Trophoblast cell (in vitro differentiated cells and primary cell): Measurements from ENCODE around the gene DNAJA2.

ENCODE experiments used
- DNase-seq, 2 donors: peaks; one replicate each; pipeline ENCODE4 v3.0.0-alpha.2; 2016
- H2AFZ ChIP-seq: 2 replicates; pipeline ENCODE4 v1.6.1; 2013; ENCODE audit warnings: low read length, moderate library complexity, mild to moderate bottlenecking; ENCODE audit not compliant: insufficient read depth, poor library complexity
- H2AK5ac ChIP-seq: 2 replicates; pipeline ENCODE4 v1.6.1; 2013; ENCODE audit warnings: mild to moderate bottlenecking, low read length
- H2BK120ac ChIP-seq: 2 replicates; pipeline ENCODE4 v1.6.1; 2013; ENCODE audit warnings: low read length, mild to moderate bottlenecking, moderate library complexity; ENCODE audit not compliant: insufficient read depth, poor library complexity
- H2BK12ac ChIP-seq: 2 replicates; pipeline ENCODE4 v1.6.1; 2013; ENCODE audit warnings: mild to moderate bottlenecking, low read length, moderate library complexity
- H2BK5ac ChIP-seq: 2 replicates; pipeline ENCODE4 v1.6.1; 2013; ENCODE audit warnings: low read length, low read depth, moderate library complexity, mild to moderate bottlenecking; ENCODE audit not compliant: poor library complexity
- H3K14ac ChIP-seq: 2 replicates; pipeline ENCODE4 v1.6.1; 2013; ENCODE audit warnings: mild to moderate bottlenecking, low read length
- H3K18ac ChIP-seq: 2 replicates; pipeline ENCODE4 v1.6.1; 2013; ENCODE audit warnings: mild to moderate bottlenecking, low read length
- H3K23ac ChIP-seq: 2 replicates; pipeline ENCODE4 v1.6.1; 2013; ENCODE audit warnings: low read length
- H3K27ac ChIP-seq: 2 replicates; pipeline ENCODE4 v1.5.1; 2013; ENCODE audit warnings: low read depth, mild to moderate bottlenecking, inconsistent platforms, low read length, moderate library complexity
- H3K27me3 ChIP-seq: 2 replicates; pipeline ENCODE4 v1.6.1; 2013; ENCODE audit warnings: inconsistent platforms, mild to moderate bottlenecking, low read length, moderate library complexity; ENCODE audit not compliant: insufficient read depth
- H3K36me3 ChIP-seq, 2 experiments: 1 replicate in 1 of 2; 2 replicates in 1 of 2; pipeline ENCODE4 v1.6.1; 2013; ENCODE audit warnings: low read length in 2 of 2, mild to moderate bottlenecking in 2 of 2, moderate library complexity in 1 of 2; ENCODE audit not compliant: insufficient read depth in 2 of 2, control insufficient read depth in 1 of 2
- H3K4ac ChIP-seq: 2 replicates; pipeline ENCODE4 v1.6.1; 2013; ENCODE audit warnings: low read depth, mild to moderate bottlenecking, low read length, moderate library complexity
- H3K4me1 ChIP-seq, 2 experiments: 1 replicate in 1 of 2; 2 replicates in 1 of 2; pipeline ENCODE4 v1.6.1; 2013; ENCODE audit warnings: low read length in 2 of 2, mild to moderate bottlenecking in 2 of 2, moderate library complexity in 1 of 2; ENCODE audit not compliant: insufficient read depth in 2 of 2, control insufficient read depth in 1 of 2
- H3K4me2 ChIP-seq: 2 replicates; pipeline ENCODE4 v1.6.1; 2013; ENCODE audit warnings: inconsistent platforms, mild to moderate bottlenecking, low read length, moderate library complexity
- H3K4me3 ChIP-seq: 2 replicates; pipeline ENCODE4 v1.5.1; 2013; ENCODE audit warnings: mild to moderate bottlenecking, low read depth, low read length, inconsistent platforms
- H3K79me1 ChIP-seq: one replicate; pipeline ENCODE4 v1.6.1; 2013; ENCODE audit warnings: low read length
- H3K79me2 ChIP-seq: 2 replicates; pipeline ENCODE4 v1.6.1; 2013; ENCODE audit warnings: low read length, mild to moderate bottlenecking; ENCODE audit not compliant: control insufficient read depth, insufficient read depth, poor library complexity
- H3K9ac ChIP-seq: 2 replicates; pipeline ENCODE4 v1.6.1; 2013; ENCODE audit warnings: mild to moderate bottlenecking, low read length
- H3K9me3 ChIP-seq: 2 replicates; pipeline ENCODE4 v1.6.1; 2013; ENCODE audit warnings: low read depth, mild to moderate bottlenecking, control low read depth, inconsistent platforms, low read length; ENCODE audit not compliant: insufficient read depth
- H4K12ac ChIP-seq: 2 replicates; pipeline ENCODE4 v1.6.1; 2013; ENCODE audit warnings: low read depth, mild to moderate bottlenecking, low read length, moderate library complexity
- H4K8ac ChIP-seq: 2 replicates; pipeline ENCODE4 v1.6.1; 2013; ENCODE audit warnings: low read depth, mild to moderate bottlenecking, low read length, moderate library complexity
- H4K91ac ChIP-seq: one replicate; pipeline ENCODE4 v1.6.1; 2013; ENCODE audit warnings: low read depth, mild to moderate bottlenecking, low read length, moderate library complexity
- WGBS: extraction: QIAGEN DNeasy Blood & Tissue Kit; methylation state at CpG from one replicate; pipeline ENCODE4 v1.1.7; 2013; ENCODE audit warnings: missing lambda C conversion rate; ENCODE audit not compliant: insufficient read length, insufficient coverage; ENCODE audit errors: extremely low coverage; 5-methylcytosine and 5-hydroxymethylcytosine counted together

Gene DNAJA2

GRCh38 chr16:46968063-46968435 lies 5.4 kb downstream of the DNAJA2 start:
- Histone ChIP-seq H4K8ac (no peak overlapping the region), H3K4me3 (no peak overlapping the region), H2AFZ (no peak overlapping the region), H2BK120ac (no peak overlapping the region), H4K91ac (no peak overlapping the region), H3K79me2 (peaks cover 6% of the 10 kb centered on the region), H3K27me3 (no peaks in the 10 kb centered on the region), H3K4me1 (peaks cover 0 to 4% of the 10 kb centered on the region in 2 experiments), H3K4ac (no peak overlapping the region), H3K9ac (no peak overlapping the region), H2BK5ac (no peak overlapping the region), H3K36me3 (peaks cover 39 to 52% of the 10 kb centered on the region in 2 experiments), H3K18ac (no peak overlapping the region), H2BK12ac (no peak overlapping the region), H3K27ac (no peak overlapping the region), H3K9me3 (no peaks in the 10 kb centered on the region), H3K23ac (no peak overlapping the region), H3K4me2 (no peak overlapping the region), H3K79me1 (peaks cover 5% of the 10 kb centered on the region), H4K12ac (no peak overlapping the region), H2AK5ac (no peak overlapping the region), H3K14ac (no peak overlapping the region)
- no peak for DNase-seq
- WGBS: 100% methylated on average over 1 of the region's 2 CpGs

GRCh38 chr16:46962629-46963028 lies 10.8 kb downstream of the DNAJA2 start:
- no peak overlapping the region for H2BK120ac ChIP-seq
- no CpG with 5 or more reads among the region's 3 CpGs for WGBS
- H2AK5ac ChIP-seq: no peak overlapping the region

GRCh38 chr16:46961373-46962353 lies 11.8 kb downstream of the DNAJA2 start:
- Histone ChIP-seq H2AK5ac (no peak overlapping the region), H4K91ac (no peak overlapping the region), H3K79me2 (no peaks in the 10 kb centered on the region), H4K8ac (no peak overlapping the region), H3K4me2 (no peak overlapping the region), H2BK12ac (no peak overlapping the region), H3K36me3 (peaks cover 39 to 58% of the 10 kb centered on the region in 2 experiments), H2AFZ (no peak overlapping the region), H3K4me1 (no peaks in the 10 kb centered on the region), H3K79me1 (no peaks in the 10 kb centered on the region), H2BK5ac (no peak overlapping the region), H3K9me3 (no peaks in the 10 kb centered on the region), H3K4me3 (no peak overlapping the region), H3K27ac (no peak overlapping the region), H3K4ac (no peak overlapping the region), H4K12ac (no peak overlapping the region), H3K23ac (no peak overlapping the region), H2BK120ac (no peak overlapping the region), H3K18ac (no peak overlapping the region), H3K27me3 (no peaks in the 10 kb centered on the region), H3K9ac (no peak overlapping the region), H3K14ac (no peak overlapping the region)
- DNase-seq: no peak
- no CpG with 5 or more reads among the region's 9 CpGs for WGBS

More at GRCh38 chr16:46962629-46963028, 10.8 kb downstream of the DNAJA2 start:
- no peak overlapping the region for H2AFZ ChIP-seq
- H4K8ac ChIP-seq: no peak overlapping the region
- H3K4me1 ChIP-seq: no peaks in the 10 kb centered on the region
- peaks cover 40 to 59% of the 10 kb centered on the region in 2 experiments for H3K36me3 ChIP-seq
- no peaks in the 10 kb centered on the region for H3K27me3 ChIP-seq
- no peak for DNase-seq
- no peak overlapping the region for H4K12ac ChIP-seq
- H3K18ac ChIP-seq: no peak overlapping the region
- no peak overlapping the region for H3K27ac ChIP-seq
- H3K4me3 ChIP-seq: no peak overlapping the region
- H4K91ac ChIP-seq: no peak overlapping the region
- no peak overlapping the region for H3K9ac ChIP-seq
- no peak overlapping the region for H3K4me2 ChIP-seq
- H3K14ac ChIP-seq: no peak overlapping the region
- no peaks in the 10 kb centered on the region for H3K79me2 ChIP-seq
- no peak overlapping the region for H2BK5ac ChIP-seq
- H3K9me3 ChIP-seq: no peaks in the 10 kb centered on the region
- H3K23ac ChIP-seq: no peak overlapping the region
- no peaks in the 10 kb centered on the region for H3K79me1 ChIP-seq
- no peak overlapping the region for H2BK12ac ChIP-seq
- H3K4ac ChIP-seq: no peak overlapping the region

GRCh38 chr16:46954562-46954961 lies 18.9 kb downstream of the DNAJA2 start:
- H3K4me2 ChIP-seq: no peak overlapping the region
- no peak overlapping the region for H3K27ac ChIP-seq
- H3K36me3 ChIP-seq: peaks cover 18 to 29% of the 10 kb centered on the region in 2 experiments
- WGBS: no CpG with 5 or more reads among the region's 5 CpGs
- no peak overlapping the region for H3K9ac ChIP-seq
- H2BK12ac ChIP-seq: no peak overlapping the region
- H4K91ac ChIP-seq: no peak overlapping the region
- no peak overlapping the region for H3K4me3 ChIP-seq
- H2AFZ ChIP-seq: no peak overlapping the region
- no peak overlapping the region for H3K18ac ChIP-seq
- H2AK5ac ChIP-seq: no peak overlapping the region
- H3K27me3 ChIP-seq: no peaks in the 10 kb centered on the region
- H3K4ac ChIP-seq: no peak overlapping the region
- H3K4me1 ChIP-seq: no peaks in the 10 kb centered on the region
- H4K8ac ChIP-seq: no peak overlapping the region
- no peaks in the 10 kb centered on the region for H3K9me3 ChIP-seq
- no peaks in the 10 kb centered on the region for H3K79me1 ChIP-seq
- no peak overlapping the region for H4K12ac ChIP-seq
- no peaks in the 10 kb centered on the region for H3K79me2 ChIP-seq
- H2BK5ac ChIP-seq: no peak overlapping the region
- no peak overlapping the region for H3K23ac ChIP-seq
- no peak overlapping the region for H3K14ac ChIP-seq
- H2BK120ac ChIP-seq: no peak overlapping the region
- no peak for DNase-seq
